ENCODE measurements around the gene EPB41L4A.
"Not testable (repeated sequence)": the region's sequence is repeated elsewhere in the genome, so short reads cannot be mapped to it uniquely, and the experiment has no call there.

Gene EPB41L4A

DNA sequence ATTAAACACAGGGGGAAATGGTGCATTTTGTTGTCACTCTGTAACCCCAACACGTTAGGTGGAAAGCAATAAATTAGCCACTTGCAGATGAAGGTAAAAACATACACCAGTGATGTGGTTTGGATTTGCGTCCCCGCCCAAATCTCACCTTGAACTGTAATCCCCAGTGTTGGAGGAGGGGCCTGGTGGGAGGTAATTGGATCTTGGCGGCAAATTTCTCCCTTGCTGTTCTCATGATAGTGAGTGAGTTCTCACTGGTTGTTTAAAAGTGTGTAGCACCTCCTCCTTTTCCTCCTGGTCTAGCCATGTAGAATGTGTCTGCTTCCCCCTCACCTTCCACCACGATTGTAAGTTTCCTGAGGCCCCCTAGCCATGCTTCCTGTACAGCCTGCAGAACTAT, 17.2 kb downstream of the EPB41L4A start:
- no peak for DNase-seq (ENCODE audit: low spot score)

GRCh38 chr5:112397690-112398089, 21.4 kb downstream of the EPB41L4A start:
- no peak for DNase-seq (ENCODE audit: low spot score)

- DNase-seq (ENCODE audit: low spot score): no peak
Observed at GRCh38 chr5:112396430-112396829, 22.6 kb downstream of the EPB41L4A start.

- DNase-seq (ENCODE audit: low spot score): not testable (repeated sequence)
Observed at GRCh38 chr5:112395299-112395698, 23.8 kb downstream of the EPB41L4A start.

GRCh38 chr5:112390327-112390726, 28.8 kb downstream of the EPB41L4A start:
- no peak for DNase-seq (ENCODE audit: low spot score)

DNA sequence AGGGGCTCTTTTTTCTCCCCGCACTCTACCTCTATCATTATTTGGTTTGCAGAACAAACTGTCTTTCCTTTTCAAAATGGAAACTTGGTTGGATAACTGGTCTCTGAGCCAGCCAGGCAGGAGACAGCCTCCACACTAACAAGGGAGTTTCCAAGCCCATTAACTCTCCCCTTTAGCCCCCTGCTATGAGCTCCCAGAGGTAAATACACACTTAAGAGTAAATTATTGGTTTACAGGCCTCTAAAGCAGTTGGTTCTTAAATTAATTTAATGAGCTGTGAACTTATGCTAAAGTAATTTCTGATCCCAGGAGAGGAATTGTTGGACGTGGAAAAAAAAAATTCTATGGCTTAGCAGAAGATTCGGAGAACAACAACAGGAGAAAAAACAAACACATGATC, 30.3 kb downstream of the EPB41L4A start:
- DNase-seq (ENCODE audit: low spot score): no peak

DNA sequence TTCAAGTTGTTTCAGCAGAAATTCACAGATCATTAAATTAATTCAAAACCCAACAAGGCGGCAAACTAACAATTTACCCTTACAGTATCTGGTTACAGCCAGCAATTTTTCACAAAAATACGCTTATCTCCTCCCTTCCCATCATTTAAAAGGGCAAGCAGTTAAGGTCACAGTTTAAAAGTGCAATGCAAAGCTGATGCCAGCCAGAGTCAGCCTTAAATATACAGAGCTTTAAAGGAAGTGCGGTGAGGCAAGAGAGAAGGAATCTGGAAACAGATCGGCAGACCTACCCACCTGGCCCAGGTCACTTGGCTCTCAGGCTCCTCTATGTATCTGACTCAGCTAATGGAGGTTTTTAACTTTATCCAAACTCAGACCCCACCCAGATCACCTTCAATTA, 31.0 kb downstream of the EPB41L4A start:
- DNase-seq (ENCODE audit: low spot score): no peak

GRCh38 chr5:112386766-112387165, 32.3 kb downstream of the EPB41L4A start:
- DNase-seq (ENCODE audit: low spot score): no peak

GRCh38 chr5:112385969-112386368, 33.1 kb downstream of the EPB41L4A start:
- DNase-seq (ENCODE audit: low spot score): no peak

DNA sequence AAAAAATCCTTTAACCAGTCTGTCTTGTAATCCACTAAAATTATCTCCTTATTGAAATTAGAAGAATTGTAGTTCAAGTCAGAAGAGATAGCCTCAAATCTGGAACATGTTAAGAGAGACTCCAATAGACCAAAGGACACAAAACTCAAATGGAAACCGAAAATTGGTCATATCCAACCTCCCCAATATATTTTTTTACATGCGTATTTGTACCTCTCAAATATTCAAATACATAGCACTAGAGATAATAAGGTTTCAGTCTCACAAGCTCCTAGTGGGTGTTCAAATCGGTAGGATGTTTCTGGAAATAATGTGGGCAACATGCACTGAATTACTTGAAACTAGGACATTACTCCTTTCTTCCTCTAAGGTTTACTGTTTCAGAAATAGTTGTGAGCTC, 33.5 kb downstream of the EPB41L4A start:
- no peak for DNase-seq (ENCODE audit: low spot score)

- no peak for DNase-seq (ENCODE audit: low spot score)
Observed at GRCh38 chr5:112384523-112384922, 34.6 kb downstream of the EPB41L4A start.

DNA sequence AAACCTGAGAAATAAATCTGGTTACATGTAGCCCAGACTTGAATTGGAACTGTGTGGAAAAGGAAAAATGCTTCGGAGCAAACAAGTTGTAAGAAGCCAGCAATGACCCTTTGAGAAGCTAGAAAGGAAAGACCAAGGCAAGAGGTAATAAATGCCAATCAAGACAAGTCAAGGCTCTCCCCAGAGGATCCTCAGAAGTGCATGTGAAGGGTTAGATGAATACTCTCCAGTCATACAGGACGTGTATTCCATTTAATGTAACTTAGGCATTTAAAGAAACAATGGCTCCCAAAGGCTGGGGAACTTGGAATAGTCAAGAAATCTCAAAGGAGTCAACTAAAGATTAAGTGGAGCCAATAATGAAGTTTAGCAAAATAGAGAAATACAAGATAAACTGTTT, 36.2 kb downstream of the EPB41L4A start:
- no peak for DNase-seq (ENCODE audit: low spot score)

DNA sequence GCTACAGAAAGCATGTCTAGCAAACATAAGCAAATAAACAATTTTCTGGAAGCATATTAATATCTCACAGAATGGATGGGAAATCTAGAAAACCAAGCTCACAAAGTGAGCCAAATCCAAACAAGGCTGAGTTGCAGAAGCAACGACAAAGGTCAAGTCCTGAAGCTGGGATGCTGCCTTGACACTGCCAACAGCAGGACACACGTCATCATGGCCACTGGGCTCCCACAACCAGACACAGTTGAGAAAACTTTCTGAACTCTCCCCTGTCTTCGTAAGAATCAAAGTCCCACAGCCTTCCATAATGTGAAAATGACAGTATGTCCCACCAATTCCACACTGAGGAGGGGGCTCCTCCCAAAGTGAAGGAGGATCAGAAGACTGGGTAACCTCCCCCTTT, 37.6 kb downstream of the EPB41L4A start:
- no peak for DNase-seq (ENCODE audit: low spot score)

- DNase-seq (ENCODE audit: low spot score): no peak
Observed at GRCh38 chr5:112379542-112380325, 39.3 kb downstream of the EPB41L4A start.

GRCh38 chr5:112374818-112375217, 44.3 kb downstream of the EPB41L4A start:
- DNase-seq (ENCODE audit: low spot score): no peak

GRCh38 chr5:112374356-112374755, 44.7 kb downstream of the EPB41L4A start:
- DNase-seq (ENCODE audit: low spot score): no peak

GRCh38 chr5:112373885-112374284, 45.2 kb downstream of the EPB41L4A start:
- DNase-seq (ENCODE audit: low spot score): no peak

DNA sequence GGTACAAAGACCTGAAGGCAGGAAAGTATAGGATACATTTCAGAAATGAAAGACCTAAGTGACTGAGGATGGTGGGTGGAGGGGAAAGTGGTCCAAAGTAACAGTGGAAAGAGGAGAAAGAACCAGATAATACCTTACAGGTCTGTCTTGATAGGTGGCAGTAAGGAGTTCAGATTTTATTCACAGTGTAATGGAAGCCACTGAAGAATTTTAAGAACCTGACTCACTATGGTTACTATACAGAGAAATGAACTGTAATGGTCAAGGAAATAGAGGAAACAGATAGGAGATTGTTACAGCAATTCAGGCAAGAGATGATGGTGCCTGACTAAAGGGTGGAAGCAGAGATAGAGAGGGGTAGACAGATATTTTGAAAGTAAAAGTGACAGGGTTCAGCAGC, 46.5 kb downstream of the EPB41L4A start:
- DNase-seq (ENCODE audit: low spot score): no peak

DNA sequence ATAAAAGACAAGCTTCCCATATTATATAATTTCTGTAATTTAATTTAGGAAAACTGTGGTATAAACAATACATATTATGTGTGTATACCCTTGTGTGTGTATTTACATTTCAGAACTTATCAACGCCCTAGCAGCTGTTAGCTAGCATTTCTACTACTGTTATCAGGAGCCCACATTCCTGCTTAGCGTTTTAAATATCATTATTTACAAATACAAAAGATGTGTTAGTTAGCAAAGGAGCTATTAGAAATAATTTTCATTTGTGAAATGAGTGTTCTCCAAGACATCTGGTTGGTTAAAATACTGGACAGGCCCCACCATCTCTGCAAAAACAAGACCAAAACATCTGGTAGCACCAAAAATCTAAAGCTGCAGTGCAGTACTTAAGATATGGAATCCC, 48.0 kb downstream of the EPB41L4A start:
- DNase-seq (ENCODE audit: low spot score): no peak

DNA sequence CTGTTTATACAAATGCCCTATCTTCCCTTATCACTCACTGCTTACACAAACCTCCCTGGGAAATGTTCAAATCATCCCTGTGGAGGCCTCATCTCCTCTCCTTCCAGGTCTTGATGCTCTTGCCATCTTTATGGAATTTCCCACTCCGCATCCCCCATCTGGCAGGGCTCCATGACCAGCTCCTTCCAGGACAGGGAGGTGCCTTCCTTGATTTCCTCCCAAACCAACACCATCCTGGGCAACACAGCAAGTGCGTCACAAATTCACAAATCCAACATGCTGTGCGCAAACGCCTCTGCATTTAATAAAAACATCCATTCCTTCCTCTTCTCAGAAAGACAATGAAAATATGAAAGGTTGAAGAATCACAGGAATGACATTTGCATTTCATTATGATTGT, 51.7 kb downstream of the EPB41L4A start:
- no peak for DNase-seq (ENCODE audit: low spot score)

DNA sequence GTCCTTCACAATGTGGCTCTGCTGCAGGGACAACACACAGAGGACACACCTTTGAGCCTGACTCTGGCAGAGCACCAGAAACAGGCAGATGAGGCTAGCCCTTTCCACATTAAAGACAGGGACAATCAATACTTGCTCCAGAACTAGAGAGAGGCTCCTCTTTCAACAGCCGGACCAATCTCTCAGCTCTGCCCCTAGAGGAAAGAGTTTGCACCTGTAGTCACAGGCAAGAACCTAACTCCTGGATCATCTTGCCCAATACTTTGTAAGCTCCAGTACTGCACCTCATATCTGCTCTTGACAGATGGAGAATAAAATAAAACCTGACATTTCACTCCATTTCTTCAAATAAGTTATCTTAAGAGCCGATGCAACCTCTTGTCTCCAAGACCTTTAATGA, 52.1 kb downstream of the EPB41L4A start:
- peak; percentile 45 for DNase-seq (ENCODE audit: low spot score)

DNA sequence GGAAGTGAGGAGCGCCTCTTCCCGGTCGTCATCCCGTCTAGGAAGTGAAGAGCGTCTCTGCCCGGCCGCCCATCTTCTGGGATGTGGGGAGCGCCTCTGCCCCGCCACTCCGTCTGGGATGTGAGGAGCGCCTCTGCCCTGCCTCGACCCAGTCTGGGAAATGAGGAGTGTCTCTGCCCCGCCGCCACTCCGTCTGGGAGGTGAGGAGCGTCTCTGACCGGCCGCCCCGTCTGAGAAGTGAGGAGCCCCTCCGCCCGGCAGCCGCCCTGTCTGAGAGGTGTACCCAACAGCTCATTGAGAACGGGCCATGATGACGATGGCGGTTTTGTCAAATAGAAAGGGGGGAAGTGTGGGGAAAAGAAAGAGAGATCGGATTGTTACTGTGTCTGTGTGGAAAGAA, 58.3 kb downstream of the EPB41L4A start:
- DNase-seq (ENCODE audit: low spot score): not testable (repeated sequence)

- no peak for DNase-seq (ENCODE audit: low spot score)
Observed at GRCh38 chr5:112356178-112356956, 62.7 kb downstream of the EPB41L4A start.

Data from HuH-7 (cell line).